Measurements from ENCODE around the gene TBC1D22B. TPM values are rescaled to one million over a fixed set of nuclear protein-coding genes. Genes with fewer than 3 reads are reported as not detected.

TBC1D22B gene
- total RNA-seq, 4 donors from 2014 or later = 14.2 to 19.6 (median 18.4) TPM

DNA sequence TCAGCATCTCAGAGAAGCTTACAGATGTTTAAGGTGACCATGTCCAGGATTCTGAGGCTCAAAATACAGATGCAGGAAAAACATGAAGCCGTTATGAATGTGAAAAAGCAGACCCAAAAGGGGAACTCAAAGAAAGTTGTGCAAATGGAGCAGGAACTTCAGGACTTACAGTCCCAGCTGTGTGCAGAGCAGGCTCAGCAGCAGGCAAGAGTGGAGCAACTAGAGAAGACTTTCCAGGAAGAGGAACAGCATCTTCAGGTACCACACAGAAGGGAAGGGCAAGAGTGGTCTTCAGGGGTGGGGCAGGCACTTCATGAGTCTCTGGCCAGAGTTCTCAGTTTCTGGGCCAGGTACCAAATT, 111.4 kb downstream of the TBC1D22B start:
- 92% methylated on average over 1 of the region's 1 CpG for WGBS
- no peak overlapping the region for H3K27ac ChIP-seq

GRCh38 chr6:37369321-37370201, 112.0 kb downstream of the TBC1D22B start:
- TF ChIP-seq POLR2AphosphoS5 (IDR thresholded peaks at IDR 0.05) = no peak
- no peak for TF ChIP-seq EP300 (IDR thresholded peaks at IDR 0.05)
- TF ChIP-seq, protein P1, sequence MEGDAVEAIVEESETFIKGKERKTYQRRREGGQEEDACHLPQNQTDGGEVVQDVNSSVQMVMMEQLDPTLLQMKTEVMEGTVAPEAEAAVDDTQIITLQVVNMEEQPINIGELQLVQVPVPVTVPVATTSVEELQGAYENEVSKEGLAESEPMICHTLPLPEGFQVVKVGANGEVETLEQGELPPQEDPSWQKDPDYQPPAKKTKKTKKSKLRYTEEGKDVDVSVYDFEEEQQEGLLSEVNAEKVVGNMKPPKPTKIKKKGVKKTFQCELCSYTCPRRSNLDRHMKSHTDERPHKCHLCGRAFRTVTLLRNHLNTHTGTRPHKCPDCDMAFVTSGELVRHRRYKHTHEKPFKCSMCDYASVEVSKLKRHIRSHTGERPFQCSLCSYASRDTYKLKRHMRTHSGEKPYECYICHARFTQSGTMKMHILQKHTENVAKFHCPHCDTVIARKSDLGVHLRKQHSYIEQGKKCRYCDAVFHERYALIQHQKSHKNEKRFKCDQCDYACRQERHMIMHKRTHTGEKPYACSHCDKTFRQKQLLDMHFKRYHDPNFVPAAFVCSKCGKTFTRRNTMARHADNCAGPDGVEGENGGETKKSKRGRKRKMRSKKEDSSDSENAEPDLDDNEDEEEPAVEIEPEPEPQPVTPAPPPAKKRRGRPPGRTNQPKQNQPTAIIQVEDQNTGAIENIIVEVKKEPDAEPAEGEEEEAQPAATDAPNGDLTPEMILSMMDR (IDR thresholded peaks at IDR 0.05) = no peak
- no peak for TF ChIP-seq POLR2A (IDR thresholded peaks at IDR 0.05)
- WGBS = 67% methylated on average over 1 of the region's 1 CpG
- no peaks in the 10 kb centered on the region for H3K9me3 ChIP-seq

More for the DNA sequence above, 111.4 kb downstream of the TBC1D22B start:
- Histone ChIP-seq H3K4me3 (no peak overlapping the region), H3K27me3 (no peaks in the 10 kb centered on the region), H3K9me3 (no peaks in the 10 kb centered on the region), H3K4me1 (no peaks in the 10 kb centered on the region), H3K36me3 (peaks cover 38% of the 10 kb centered on the region)
- TF ChIP-seq POLR2A (IDR thresholded peaks at IDR 0.05) (no peak), POLR2AphosphoS5 (IDR thresholded peaks at IDR 0.05) (no peak), EP300 (IDR thresholded peaks at IDR 0.05) (no peak)
- TF ChIP-seq, protein P1 (IDR thresholded peaks at IDR 0.05) = no peak
- no peak for DNase-seq (ENCODE audit: low spot score in 2 of 2)

GRCh38 chr6:37371154-37372083, 113.8 kb downstream of the TBC1D22B start:
- no peak for DNase-seq (ENCODE audit: low spot score in 2 of 2)
- H3K36me3 ChIP-seq = peaks cover 56% of the 10 kb centered on the region

More at GRCh38 chr6:37369321-37370201, 112.0 kb downstream of the TBC1D22B start:
- Histone ChIP-seq H3K27me3 (no peaks in the 10 kb centered on the region), H3K4me3 (no peak overlapping the region), H3K36me3 (peaks cover 41% of the 10 kb centered on the region), H3K27ac (no peak overlapping the region), H3K4me1 (no peaks in the 10 kb centered on the region)
- DNase-seq (ENCODE audit: low spot score in 2 of 2) = no peak

GRCh38 chr6:37372116-37372515, 114.5 kb downstream of the TBC1D22B start:
- no peaks in the 10 kb centered on the region for H3K27me3 ChIP-seq
- H3K36me3 ChIP-seq = peaks cover 63% of the 10 kb centered on the region
- WGBS = 87% methylated on average over 1 of the region's 1 CpG
- DNase-seq (ENCODE audit: low spot score in 2 of 2) = no peak
- TF ChIP-seq EP300 (IDR thresholded peaks at IDR 0.05) = no peak
- TF ChIP-seq POLR2AphosphoS5 (IDR thresholded peaks at IDR 0.05) = no peak
- TF ChIP-seq POLR2A (IDR thresholded peaks at IDR 0.05) = no peak
- TF ChIP-seq, protein P1 (IDR thresholded peaks at IDR 0.05) = no peak
- no peaks in the 10 kb centered on the region for H3K9me3 ChIP-seq
- H3K27ac ChIP-seq = no peak overlapping the region
- no peaks in the 10 kb centered on the region for H3K4me1 ChIP-seq
- H3K4me3 ChIP-seq = no peak overlapping the region

More at GRCh38 chr6:37371154-37372083, 113.8 kb downstream of the TBC1D22B start:
- no peaks in the 10 kb centered on the region for H3K9me3 ChIP-seq
- H3K4me3 ChIP-seq = no peak overlapping the region
- WGBS = 82% methylated on average over 4 of the region's 4 CpGs
- TF ChIP-seq POLR2AphosphoS5 (IDR thresholded peaks at IDR 0.05) = no peak
- no peak for TF ChIP-seq POLR2A (IDR thresholded peaks at IDR 0.05)
- TF ChIP-seq, protein P1 (IDR thresholded peaks at IDR 0.05) = no peak
- TF ChIP-seq EP300 (IDR thresholded peaks at IDR 0.05) = no peak
- no peaks in the 10 kb centered on the region for H3K27me3 ChIP-seq
- no peak overlapping the region for H3K27ac ChIP-seq
- no peaks in the 10 kb centered on the region for H3K4me1 ChIP-seq
